Left cardiac atrium (tissue), 4 donors: ENCODE measurements around the gene CTBS. TPM values are rescaled to one million over a fixed set of nuclear protein-coding genes. Genes with fewer than 3 reads are reported as not detected.
A peak's percentile ranks its signal among the peaks of the same experiment; 100 is the strongest.

Experiments used
- ATAC-seq, 2 donors: fragments of 200-7000 bp; cut with Tn5 transposase; one replicate each; pipeline ENCODE4 v1.9.1; 2020; ENCODE audit warnings: mild to moderate bottlenecking in 2 of 2, moderate library complexity in 2 of 2
- DNase-seq: peaks from one replicate; pipeline ENCODE4 v3.0.0-alpha.2; 2020
- intact Hi-C, 2 donors: fragments of 100-400 bp; cut with DNase I; formaldehyde crosslinking; loops; one replicate each; pipeline versions ENCODE4 v1.14.1 to v1.15.1; 2022 to 2023
- long read RNA-seq: library from polyadenylated mRNA; unstranded; transcript quantifications from one replicate; pipeline ENCODE4 v2.0.0, GENCODE V29; 2021
- total RNA-seq, 2 donors: library from RNA; stranded (reverse); fragmentation: NEBNext Ultra II Directional; extraction: Animal tissue kit (Norgen Biotek cat#: 25700); gene quantifications; one replicate each; pipeline ENCODE4 v1.2.1, GENCODE V29; 2021
- donor health status: DM: no; HTN: yes; CAD: no.
- donor health status: DM: no; HTN: yes; CAD: no; lungs with severe emphysema.
- donor health status: DM: yes; HTN: yes; CAD: no.
- donor health status: Dilated cardiomyopathy.

Gene CTBS
- total RNA-seq: 10 to 100 TPM in 1 of 2 donors, 1 to 10 TPM in 1; 8.0 to 11.4 TPM
- long read RNA-seq, full-length matches to known transcripts: 13 of 23 reads
- long read RNA-seq, partial matches to known transcripts: 3 of 23 reads
- long read RNA-seq, other reads (novel, unspliced or antisense): 7 of 23 reads

DNA sequence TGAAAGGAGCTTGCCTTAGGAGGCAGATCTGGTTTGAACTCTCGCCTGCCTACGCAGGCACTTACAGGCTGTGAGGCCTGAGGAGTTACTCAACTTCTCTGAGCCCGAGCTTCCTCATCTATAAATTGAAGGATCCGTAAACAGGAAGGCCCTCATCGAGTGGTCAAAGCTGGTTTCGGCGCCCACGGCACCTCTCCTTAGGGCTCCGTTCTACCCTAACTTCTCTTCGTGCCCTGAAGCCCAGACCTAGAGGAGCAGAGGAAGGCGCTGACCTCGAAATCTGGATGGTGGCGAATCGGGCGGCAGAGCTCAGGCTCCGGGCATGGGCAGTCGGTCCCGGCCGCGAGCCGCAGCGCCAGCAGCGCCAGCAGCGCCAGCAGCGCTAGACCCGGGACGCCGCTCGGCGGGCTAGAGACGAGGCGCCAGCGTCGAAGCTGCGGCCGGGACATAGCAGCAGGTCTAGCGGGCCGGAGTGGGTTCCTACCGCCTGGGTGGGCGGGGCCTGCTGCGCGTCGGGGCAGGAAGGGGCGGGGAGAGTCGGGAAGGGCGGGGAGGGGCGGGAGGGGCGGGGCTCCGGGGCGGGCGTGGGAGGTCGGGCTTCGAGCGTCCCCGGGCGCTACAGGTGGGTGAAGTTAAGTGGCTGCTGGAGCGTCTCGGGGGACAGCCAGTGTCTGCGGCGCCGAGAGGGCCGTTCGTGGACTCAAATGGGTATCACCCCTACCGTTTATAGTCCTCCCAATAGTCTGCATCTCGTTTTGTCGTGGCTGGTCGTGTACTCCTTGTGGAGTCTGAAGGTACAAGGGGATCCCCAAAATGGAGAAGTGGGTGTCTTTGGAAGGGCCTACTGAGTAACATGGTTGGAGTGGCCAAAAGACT, at the start of gene CTBS:
Gene CTBS (minus strand): TSS at position 474 of the 876 bp plus-strand sequence. CDS start 25 bp downstream, at position 449.
- intact Hi-C loops: loop anchor here in 1 of 2 donors (5.0 kb wide), 1 partner anchor 67 kb away; the partner anchor contains the start of genes GNG5 and SPATA1
- peak; percentile 91 for DNase-seq
- ATAC-seq: peak; percentile 98 to 99

GRCh38 chr1:84621553-84621952, 47.3 kb upstream of the CTBS start:
- intact Hi-C loops: no loop called here
- no peak for ATAC-seq
- DNase-seq: no peak

DNA sequence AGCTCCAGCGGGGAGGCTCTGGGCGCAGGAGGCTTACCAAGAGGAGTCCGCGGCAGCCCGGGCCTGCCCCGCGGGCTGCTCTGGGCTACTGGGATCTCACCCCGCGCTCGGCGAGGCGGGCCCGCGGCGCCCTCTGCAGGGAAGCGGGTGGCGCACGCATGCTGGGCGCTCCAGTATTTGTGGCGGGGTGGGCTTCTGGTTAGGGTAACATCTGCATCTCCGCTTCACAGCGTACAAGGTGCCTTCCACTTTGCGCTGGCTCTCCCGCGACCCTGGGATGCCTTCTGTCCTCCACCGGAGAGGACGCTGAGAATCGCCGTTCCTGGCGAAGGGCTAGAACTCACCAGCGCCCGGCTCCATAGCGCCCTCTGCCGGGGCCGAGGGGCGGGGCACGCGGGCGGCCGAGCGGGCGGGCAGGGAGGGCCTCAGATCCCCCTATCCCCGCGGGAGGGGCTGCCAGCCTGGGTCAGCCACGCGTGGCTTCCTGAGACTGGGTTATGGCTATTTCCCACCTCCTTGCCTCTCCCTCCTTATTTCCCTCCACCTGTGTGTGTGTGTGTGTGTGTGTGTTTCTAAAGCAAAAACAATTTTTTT, 46.6 kb upstream of the CTBS start:
- DNase-seq: peak; percentile 82
- peak; percentile 96 to 97 for ATAC-seq
- intact Hi-C loops: no loop called here

DNA sequence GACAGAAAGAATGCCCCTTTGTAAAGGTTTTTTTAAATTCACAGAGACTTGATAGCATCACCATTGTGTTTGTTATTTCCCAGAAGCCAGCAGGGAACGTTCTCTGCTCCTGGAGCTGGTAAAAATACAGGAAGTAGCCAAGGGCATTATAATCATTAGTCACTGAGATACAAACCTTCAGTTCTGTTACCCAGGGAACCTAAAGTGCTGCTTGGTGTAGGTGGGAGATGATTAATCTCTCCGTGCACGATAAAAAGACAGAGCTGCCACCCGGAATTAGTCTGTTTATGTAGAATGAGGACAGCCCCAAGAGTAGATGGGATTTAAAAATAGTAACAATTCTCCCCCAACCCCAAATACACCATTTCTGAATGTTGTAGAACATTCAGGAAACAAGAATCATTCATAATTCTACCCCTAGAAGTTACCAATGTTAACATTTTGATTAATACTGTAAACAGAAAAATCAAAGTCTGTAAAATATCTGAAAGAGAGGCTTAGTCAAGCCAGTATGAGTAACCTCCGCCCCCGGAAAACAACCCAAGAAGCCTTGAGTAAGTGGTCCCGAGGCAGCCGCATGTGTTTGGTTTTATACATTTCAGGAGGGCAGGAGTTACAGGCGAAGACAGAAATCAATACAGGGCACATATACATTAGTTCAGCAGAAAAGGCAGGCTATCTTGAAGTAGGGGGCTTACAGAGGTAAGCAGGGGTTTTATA, 45.3 kb upstream of the CTBS start:
- DNase-seq (no peak), ATAC-seq (peak in 1 of 2 donors; percentile 34)
- intact Hi-C loops: loop anchor here in 1 of 2 donors (10.0 kb wide), 1 partner anchor 135 kb away; no protein-coding TSS in a partner anchor

GRCh38 chr1:84617349-84617748, 43.1 kb upstream of the CTBS start:
- intact Hi-C loops: loop anchor here in 1 of 2 donors (10.0 kb wide), 1 partner anchor 137 kb away; no protein-coding TSS in a partner anchor
- ATAC-seq (no peak), DNase-seq (no peak)

DNA sequence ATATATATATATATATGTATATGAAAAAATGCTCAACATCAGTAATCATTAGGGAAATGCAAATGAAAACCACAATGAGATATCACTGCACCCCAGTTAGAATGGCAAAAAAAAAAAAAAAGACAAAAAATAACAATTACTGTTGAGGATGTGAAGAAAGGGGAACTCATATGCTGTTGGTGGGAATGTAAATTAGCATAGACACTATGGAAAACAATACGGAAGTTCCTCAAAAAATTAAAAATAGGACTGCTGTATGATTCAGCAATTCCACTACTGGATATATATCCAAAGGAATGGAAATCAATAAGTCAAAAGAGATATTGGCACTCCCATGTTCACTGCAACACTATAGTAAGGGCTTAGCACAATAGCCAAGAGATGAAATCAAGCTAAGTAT, 41.5 kb upstream of the CTBS start:
- DNase-seq (no peak), ATAC-seq (no peak)
- intact Hi-C loops: loop anchor here in 1 of 2 donors (10.0 kb wide), 1 partner anchor 139 kb away; no protein-coding TSS in a partner anchor

GRCh38 chr1:84613887-84614286, 39.6 kb upstream of the CTBS start:
- ATAC-seq (no peak), DNase-seq (no peak)
- intact Hi-C loops: loop anchor here in 1 of 2 donors (10.0 kb wide), 1 partner anchor 141 kb away; no protein-coding TSS in a partner anchor

GRCh38 chr1:84613026-84613425, 38.8 kb upstream of the CTBS start:
- ATAC-seq (no peak), DNase-seq (no peak)
- intact Hi-C loops: loop anchor here in 1 of 2 donors (10.0 kb wide), 1 partner anchor 142 kb away; no protein-coding TSS in a partner anchor

DNA sequence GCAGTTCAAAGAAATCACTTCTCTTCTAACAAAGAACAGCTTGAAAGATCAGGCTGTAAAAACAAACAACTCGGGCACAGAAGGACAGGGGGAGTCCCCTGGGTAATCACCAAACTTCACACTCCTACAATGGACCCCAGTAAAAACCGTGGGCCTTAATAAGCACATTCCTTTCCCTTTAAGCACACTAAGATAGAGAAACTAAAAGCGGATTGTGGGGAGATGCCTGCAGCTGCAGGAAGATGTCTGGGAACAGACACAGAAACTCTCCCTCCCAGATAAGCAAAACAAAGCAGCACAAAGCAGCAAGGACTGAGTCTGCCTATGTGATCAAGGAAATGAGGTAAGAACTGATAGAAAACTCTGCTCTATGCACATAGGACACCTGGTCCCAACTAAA, 37.6 kb upstream of the CTBS start:
- ATAC-seq: peak; percentile 8 to 67
- DNase-seq: no peak
- intact Hi-C loops: loop anchor here in 1 of 2 donors (10.0 kb wide), 1 partner anchor 143 kb away; no protein-coding TSS in a partner anchor

DNA sequence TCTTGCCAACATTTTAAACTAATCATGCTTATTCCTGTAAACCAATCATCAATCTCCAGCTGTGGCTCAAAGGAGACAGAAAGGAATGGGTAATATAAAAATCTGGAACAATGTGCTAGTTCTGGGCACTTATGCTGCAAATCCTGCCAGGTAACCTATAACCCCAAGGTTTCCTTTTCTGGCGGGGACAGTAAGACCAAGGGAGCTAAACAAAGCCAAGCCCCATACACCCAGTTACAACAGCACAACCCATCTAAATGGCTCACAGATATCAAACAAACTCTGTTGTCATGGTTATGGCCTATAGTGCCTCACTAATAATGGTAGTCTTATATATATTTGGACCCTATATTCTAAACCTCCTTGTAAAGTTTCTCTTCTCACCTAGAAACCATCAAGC, 36.9 kb upstream of the CTBS start:
- ATAC-seq (no peak), DNase-seq (no peak)
- intact Hi-C loops: loop anchor here in 1 of 2 donors (10.0 kb wide), 1 partner anchor 144 kb away; no protein-coding TSS in a partner anchor

GRCh38 chr1:84606977-84607376, 32.7 kb upstream of the CTBS start:
- intact Hi-C loops: no loop called here
- ATAC-seq: no peak
- no peak for DNase-seq

- ATAC-seq (no peak), DNase-seq (no peak)
- intact Hi-C loops: no loop called here
Observed at GRCh38 chr1:84605157-84605556, 30.9 kb upstream of the CTBS start.

DNA sequence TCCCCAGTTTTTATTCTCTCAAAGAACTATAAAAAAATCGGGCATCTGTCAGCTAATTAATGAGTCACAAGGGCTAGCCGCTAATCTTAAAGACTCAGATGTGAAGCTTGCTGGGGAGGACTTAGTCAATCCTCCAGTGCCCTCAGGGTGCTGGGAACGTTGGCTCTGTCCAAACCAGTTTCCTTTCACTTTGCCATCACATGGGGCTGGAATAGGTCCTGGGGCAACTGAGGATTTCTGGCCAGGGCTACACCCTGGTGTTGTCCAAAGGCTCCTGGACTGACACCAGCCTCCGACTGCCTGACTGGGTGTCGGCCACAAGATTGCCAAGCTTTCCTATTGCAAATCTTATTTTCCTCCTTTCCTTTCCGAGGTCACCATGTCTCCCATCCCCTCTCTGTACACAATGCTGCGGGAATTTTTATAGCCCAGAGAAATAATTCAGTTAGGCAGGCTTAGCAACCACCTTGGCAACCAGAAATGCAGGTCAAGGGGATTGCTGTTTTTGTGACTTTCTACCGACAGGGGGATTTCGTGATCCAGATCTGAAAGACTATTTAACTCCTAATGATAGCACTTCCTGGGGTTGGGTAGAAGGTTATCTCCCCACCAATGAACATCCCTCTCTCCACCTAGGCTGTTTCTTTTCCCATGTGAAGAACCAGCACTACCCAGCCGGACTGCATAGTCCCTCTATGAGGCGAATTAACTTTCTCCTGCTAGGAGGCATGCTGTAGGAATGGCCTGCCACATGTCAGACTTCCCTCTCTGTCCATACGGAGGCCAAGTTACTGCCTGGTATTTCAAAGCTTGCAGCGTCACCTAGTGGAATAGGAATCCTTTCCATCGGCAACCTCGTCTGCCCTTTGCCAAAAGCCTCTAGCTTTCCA, 29.9 kb upstream of the CTBS start:
- peak; percentile 86 to 89 for ATAC-seq
- peak; percentile 56 for DNase-seq
- intact Hi-C loops: loop anchor here in 1 of 2 donors (5.0 kb wide), 1 partner anchor 162 kb away; no protein-coding TSS in a partner anchor

DNA sequence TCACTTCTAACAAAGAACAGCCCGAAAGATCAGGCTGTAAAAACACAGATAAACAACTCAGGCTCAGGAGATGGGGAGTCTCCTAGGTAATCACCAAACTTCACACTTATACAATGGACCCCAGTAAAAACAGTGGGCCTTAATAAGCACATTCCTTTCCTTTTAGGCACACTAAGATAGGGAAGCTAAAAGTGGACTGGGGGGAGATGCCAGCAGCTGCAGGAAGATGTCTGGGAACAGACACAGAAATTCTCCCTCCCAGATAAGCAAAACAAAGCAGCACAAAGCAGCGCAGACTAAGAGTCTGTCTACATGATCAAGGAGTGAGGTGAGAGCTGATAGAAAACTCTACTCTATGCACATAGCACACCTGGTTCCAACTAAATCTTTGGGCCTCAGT, 29.0 kb upstream of the CTBS start:
- ATAC-seq (peak in 1 of 2 donors; percentile 61), DNase-seq (peak; percentile 55)
- intact Hi-C loops: loop anchor here in 1 of 2 donors (5.0 kb wide), 1 partner anchor 161 kb away; no protein-coding TSS in a partner anchor

DNA sequence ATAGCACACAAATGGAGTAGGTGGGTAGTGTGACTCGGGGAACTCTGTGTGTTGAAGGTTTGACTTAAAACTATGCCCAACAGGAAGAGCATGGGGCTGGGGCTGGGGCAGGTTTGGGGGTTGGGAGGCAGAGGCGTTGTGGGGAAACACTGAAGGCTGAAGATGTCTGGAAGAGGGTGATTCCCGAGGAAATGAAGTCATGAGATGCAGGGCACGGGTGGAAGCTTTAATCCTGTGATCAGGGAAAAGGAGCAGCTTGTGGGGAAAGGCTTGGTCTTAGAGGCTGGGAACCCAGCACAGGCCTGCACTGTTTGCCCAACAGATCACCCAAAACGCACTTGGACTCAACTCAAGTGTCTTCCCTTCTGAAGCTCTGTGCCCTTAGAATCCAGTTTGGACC, 26.6 kb upstream of the CTBS start:
- ATAC-seq (no peak), DNase-seq (no peak)
- intact Hi-C loops: loop anchor here in 1 of 2 donors (5.0 kb wide), 1 partner anchor 158 kb away; no protein-coding TSS in a partner anchor

DNA sequence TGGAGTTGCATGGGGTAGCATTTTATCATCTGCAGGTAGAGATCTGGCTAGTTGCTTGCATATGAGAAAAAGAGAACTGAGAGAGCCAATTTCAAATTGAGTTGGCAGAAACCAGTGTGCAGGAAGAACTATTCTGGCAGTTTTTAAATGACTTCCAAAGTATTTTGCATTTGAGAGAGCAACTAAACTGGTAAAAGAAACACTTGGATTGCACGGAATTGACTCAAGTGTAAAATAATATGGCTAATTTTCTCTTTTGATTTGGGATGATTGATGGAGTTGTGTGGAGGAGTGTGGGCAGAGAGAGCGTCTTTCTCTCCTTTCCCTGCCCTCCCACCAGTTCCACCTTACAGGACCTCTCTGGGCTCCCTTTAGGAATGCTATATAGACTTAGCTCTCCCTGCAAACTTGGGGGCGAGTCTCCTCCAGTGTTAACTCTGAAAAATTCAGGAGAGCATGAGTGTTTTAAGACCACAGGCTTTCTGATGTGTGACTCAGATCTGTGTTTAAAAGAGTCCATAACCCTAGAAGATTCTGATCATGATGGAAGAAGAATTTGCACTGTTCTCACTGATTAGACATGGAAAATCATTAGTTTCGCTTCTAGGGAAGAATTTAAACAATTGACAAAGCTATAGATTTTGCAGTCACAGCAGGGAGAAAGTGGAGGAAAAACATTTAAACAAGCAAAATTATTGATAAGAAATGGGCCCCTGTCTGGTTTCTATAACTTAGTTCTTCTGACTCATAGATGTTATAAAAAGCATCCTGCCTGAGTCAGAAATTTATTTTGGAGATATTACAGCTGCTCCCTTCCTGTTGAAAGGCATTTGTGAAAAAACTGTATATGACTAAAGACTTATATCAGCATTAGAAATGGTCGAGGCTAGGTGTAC, 24.9 kb upstream of the CTBS start:
- ATAC-seq: peak in 1 of 2 donors; percentile 64
- DNase-seq: no peak
- intact Hi-C loops: no loop called here

DNA sequence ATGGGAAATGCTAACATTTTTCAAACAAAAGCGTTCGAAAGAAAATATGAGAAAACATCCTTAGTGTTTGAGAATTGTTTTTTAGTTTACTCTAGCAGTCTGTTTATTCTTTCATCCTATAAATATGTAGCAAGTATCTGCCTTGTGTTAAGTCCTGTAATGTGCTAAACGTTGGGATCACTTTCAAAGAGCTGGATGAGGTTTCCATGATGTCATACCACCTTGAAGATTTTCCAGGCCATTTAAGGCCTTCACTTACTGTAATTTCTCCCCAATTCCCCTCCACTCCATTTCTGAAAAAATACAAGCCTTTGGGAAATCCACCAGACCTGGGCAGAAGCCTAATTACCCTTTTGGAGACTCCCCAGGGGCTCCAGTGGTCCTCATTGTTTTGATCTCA, 24.2 kb upstream of the CTBS start:
- DNase-seq (no peak), ATAC-seq (no peak)
- intact Hi-C loops: no loop called here
